D721Med (cell line): ENCODE results near the gene PLEKHA5.

Source experiments
- DNase-seq: peaks from one replicate; pipeline ENCODE4 v3.0.0; 2011; ENCODE audit warnings: low spot score; ENCODE audit not compliant: insufficient read length
- FAIRE-seq: peaks from 2 replicates; lab custom pipeline; 2011; peaks lifted over from hg19 to GRCh38; lab: Jason Lieb, UNC
- TF ChIP-seq, protein P1 (sequence below): IDR thresholded peaks from 2 replicates; pipeline ENCODE4 v1.5.1; 2012; ENCODE audit warnings: mild to moderate bottlenecking, control low read depth; ENCODE audit not compliant: insufficient read depth; ENCODE audit errors: missing control alignments

The PLEKHA5 gene

DNA sequence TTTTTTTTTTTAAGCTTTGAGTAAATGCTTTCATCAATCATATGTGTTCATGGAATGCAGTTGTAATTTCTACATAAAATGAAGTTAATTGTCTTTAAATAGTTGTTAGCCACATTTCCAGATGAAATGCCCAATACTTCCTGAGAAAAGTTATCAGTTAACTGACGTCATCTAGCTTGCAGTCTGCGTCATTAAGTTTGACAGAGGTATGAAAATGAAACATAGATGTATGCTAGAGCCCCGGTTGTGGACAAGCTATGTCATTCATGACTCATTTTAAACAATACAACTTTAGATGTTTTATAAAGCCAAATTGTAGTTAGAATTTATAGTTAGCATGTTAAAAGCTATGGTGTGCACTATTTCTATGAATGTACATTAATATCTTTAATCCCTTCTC lies 90.7 kb downstream of the PLEKHA5 start:
- TF ChIP-seq, protein P1, sequence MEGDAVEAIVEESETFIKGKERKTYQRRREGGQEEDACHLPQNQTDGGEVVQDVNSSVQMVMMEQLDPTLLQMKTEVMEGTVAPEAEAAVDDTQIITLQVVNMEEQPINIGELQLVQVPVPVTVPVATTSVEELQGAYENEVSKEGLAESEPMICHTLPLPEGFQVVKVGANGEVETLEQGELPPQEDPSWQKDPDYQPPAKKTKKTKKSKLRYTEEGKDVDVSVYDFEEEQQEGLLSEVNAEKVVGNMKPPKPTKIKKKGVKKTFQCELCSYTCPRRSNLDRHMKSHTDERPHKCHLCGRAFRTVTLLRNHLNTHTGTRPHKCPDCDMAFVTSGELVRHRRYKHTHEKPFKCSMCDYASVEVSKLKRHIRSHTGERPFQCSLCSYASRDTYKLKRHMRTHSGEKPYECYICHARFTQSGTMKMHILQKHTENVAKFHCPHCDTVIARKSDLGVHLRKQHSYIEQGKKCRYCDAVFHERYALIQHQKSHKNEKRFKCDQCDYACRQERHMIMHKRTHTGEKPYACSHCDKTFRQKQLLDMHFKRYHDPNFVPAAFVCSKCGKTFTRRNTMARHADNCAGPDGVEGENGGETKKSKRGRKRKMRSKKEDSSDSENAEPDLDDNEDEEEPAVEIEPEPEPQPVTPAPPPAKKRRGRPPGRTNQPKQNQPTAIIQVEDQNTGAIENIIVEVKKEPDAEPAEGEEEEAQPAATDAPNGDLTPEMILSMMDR, result no peak
- no peak for DNase-seq
- FAIRE-seq, result no peak

GRCh38 chr12:19220852-19221466 lies 91.4 kb downstream of the PLEKHA5 start:
- FAIRE-seq (no peak), DNase-seq (no peak)
- TF ChIP-seq, protein P1, result no peak

- DNase-seq (no peak), FAIRE-seq (no peak)
- TF ChIP-seq, protein P1, result no peak
Observed at GRCh38 chr12:19222558-19222957, 93.0 kb downstream of the PLEKHA5 start.

GRCh38 chr12:19223018-19223417 lies 93.5 kb downstream of the PLEKHA5 start:
- TF ChIP-seq, protein P1, result peak; percentile 38
- DNase-seq (no peak), FAIRE-seq (no peak)

- FAIRE-seq (no peak), DNase-seq (no peak)
- TF ChIP-seq, protein P1, result no peak
Observed at GRCh38 chr12:19223695-19224094, 94.2 kb downstream of the PLEKHA5 start.

GRCh38 chr12:19224746-19225145 lies 95.2 kb downstream of the PLEKHA5 start:
- no peak for DNase-seq
- TF ChIP-seq, protein P1, result no peak
- no peak for FAIRE-seq

GRCh38 chr12:19227190-19227879 lies 97.8 kb downstream of the PLEKHA5 start:
- FAIRE-seq (peak; percentile 64), DNase-seq (no peak)
- TF ChIP-seq, protein P1, result no peak
